Cardiac muscle cell (in vitro differentiated cells and primary cell): ENCODE measurements around the gene OR52W1. TPM values are rescaled to one million over a fixed set of nuclear protein-coding genes. Genes with fewer than 3 reads are reported as not detected.

Experiments used
- DNase-seq, 2 donors: peaks; one replicate each; pipeline versions ENCODE4 v3.0.0 to v3.0.0-alpha.2; 2010 to 2017; ENCODE audit warnings: low read depth in 1 of 2, low spot score in 1 of 2
- H3K27ac ChIP-seq: fragments of 200-600 bp; sonication (generic); 2 replicates; pipeline ENCODE4 v1.5.1; 2016
- H3K27me3 ChIP-seq: fragments of 200-600 bp; sonication (generic); 2 replicates; pipeline ENCODE4 v1.6.0; 2016; ENCODE audit warnings: control low read depth
- H3K36me3 ChIP-seq: fragments of 200-600 bp; sonication (generic); 2 replicates; pipeline ENCODE4 v1.5.1; 2016; ENCODE audit warnings: control low read depth
- H3K4me1 ChIP-seq: fragments of 200-600 bp; sonication (generic); 2 replicates; pipeline ENCODE4 v1.8.1; 2017; ENCODE audit warnings: low read depth, mild to moderate bottlenecking, mixed run types
- H3K4me3 ChIP-seq: fragments of 200-600 bp; sonication (generic); 2 replicates; pipeline ENCODE4 v1.5.1; 2016; ENCODE audit warnings: mild to moderate bottlenecking
- H3K9me3 ChIP-seq: fragments of 200-600 bp; sonication (generic); 2 replicates; pipeline ENCODE4 v1.5.1; 2017; ENCODE audit warnings: low read depth, mild to moderate bottlenecking, control low read depth
- polyA plus RNA-seq: library from polyadenylated mRNA; unstranded; fragments of >200 nt; fragmentation: Nextera tagmentation; extraction: Ambion mirVana; gene quantifications from 2 replicates; pipeline ENCODE4 v1.2.1, GENCODE V29; 2016
- total RNA-seq: library from RNA; depleted of rRNA; stranded (reverse); fragments of >200 nt; gene quantifications from 2 replicates; pipeline ENCODE4 v1.2.3, GENCODE V29; 2016
- TF ChIP-seq, protein P1 (sequence below): IDR thresholded peaks from 2 replicates; pipeline ENCODE4 v1.5.1; 2012; ENCODE audit warnings: low read depth, mild to moderate bottlenecking, low read length

The OR52W1 gene
- total and polyA plus RNA-seq, 2 experiments from 2014 or later = not detected

DNA sequence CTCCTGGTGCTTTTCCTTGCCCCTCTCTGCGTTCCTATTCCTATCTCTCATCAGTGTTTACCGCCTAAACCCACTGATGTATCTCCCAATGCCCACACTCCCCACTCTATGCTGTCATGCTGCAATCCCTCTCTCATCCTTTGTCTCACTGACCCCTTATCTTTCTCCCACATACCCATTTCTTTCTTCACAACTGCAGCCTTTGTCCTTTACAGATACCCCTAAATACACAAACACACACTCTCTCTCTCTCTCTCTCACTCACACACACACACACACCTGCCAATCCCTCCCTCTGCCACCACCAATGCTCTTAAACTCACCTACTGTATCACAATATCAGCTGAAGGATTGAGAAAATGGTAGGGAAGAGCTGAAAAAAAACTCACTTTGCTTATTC is 23.6 kb upstream of the OR52W1 start:
- TF ChIP-seq, protein P1, sequence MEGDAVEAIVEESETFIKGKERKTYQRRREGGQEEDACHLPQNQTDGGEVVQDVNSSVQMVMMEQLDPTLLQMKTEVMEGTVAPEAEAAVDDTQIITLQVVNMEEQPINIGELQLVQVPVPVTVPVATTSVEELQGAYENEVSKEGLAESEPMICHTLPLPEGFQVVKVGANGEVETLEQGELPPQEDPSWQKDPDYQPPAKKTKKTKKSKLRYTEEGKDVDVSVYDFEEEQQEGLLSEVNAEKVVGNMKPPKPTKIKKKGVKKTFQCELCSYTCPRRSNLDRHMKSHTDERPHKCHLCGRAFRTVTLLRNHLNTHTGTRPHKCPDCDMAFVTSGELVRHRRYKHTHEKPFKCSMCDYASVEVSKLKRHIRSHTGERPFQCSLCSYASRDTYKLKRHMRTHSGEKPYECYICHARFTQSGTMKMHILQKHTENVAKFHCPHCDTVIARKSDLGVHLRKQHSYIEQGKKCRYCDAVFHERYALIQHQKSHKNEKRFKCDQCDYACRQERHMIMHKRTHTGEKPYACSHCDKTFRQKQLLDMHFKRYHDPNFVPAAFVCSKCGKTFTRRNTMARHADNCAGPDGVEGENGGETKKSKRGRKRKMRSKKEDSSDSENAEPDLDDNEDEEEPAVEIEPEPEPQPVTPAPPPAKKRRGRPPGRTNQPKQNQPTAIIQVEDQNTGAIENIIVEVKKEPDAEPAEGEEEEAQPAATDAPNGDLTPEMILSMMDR = no peak
- Histone ChIP-seq H3K36me3 (no peaks in the 10 kb centered on the region), H3K4me1 (no peaks in the 10 kb centered on the region), H3K27ac (no peak overlapping the region), H3K9me3 (no peaks in the 10 kb centered on the region), H3K4me3 (no peak overlapping the region), H3K27me3 (no peaks in the 10 kb centered on the region)
- no peak for DNase-seq

DNA sequence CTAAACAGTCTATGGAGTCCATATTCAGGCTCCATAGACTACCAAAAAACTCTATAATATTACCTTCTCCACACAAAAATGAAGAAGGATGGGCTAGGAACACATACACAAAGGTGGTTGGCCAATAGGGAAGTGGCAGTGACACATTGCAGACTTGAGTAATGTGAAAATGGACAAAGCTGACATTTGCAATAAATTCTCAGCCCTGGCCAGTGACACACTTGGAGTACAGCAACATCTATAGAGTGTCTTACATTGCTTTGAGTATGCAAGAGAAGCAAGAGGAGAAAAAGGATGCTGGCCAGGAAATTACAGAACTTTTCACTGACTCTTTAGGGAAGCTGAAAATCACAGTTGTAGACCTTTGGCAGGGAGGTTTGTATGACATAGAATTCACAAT is 7.3 kb upstream of the OR52W1 start:
- H3K27ac ChIP-seq = no peak overlapping the region
- TF ChIP-seq, protein P1 = no peak
- H3K9me3 ChIP-seq = no peaks in the 10 kb centered on the region
- no peak overlapping the region for H3K4me3 ChIP-seq
- no peaks in the 10 kb centered on the region for H3K4me1 ChIP-seq
- DNase-seq = no peak
- no peaks in the 10 kb centered on the region for H3K27me3 ChIP-seq
- no peaks in the 10 kb centered on the region for H3K36me3 ChIP-seq

DNA sequence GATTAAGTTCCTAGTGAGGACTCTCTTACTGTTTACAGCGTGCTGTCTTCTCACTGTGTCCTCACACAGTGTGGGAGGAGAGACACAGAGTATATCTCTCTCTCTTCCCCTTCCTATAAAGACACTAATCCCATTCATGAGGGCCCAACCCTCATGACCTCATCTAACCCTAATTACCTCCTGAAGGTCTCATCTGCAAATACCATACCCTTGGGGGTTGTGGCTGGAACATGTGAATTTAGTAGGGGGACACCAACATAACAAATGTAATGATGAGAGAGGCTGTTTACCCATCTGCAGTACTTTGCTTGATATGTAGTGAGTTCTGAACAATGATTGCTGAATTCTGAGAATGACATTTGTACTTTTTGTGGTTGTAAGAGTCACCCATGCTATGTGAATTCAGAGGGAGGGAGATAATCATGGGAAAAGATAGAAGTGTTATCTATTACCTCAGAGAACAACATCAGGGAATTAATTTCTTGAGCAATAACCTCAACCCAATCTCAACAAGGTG is 4.9 kb upstream of the OR52W1 start:
- no peak overlapping the region for H3K27ac ChIP-seq
- H3K9me3 ChIP-seq = no peaks in the 10 kb centered on the region
- no peak for DNase-seq
- H3K36me3 ChIP-seq = no peaks in the 10 kb centered on the region
- TF ChIP-seq, protein P1 = no peak
- no peak overlapping the region for H3K4me3 ChIP-seq
- H3K27me3 ChIP-seq = no peaks in the 10 kb centered on the region
- no peaks in the 10 kb centered on the region for H3K4me1 ChIP-seq

DNA sequence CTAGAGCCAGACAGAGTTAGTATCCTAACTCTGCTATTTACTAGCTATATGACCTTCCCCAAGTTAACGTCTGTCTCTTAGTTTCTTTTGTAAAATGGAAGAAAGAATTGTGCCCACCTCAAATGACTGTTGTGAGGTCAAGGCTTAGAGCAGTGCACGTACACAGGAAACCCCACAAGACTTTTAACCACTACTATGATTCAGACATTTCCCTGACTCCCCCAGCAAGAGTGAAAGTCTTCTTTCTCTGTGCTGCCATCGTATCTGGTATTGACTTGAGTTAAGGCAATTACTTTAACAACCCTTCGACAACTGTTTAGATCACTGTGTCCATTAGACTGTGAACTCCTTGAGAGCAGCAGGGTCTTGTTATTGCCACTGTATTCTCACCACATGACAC is 2.6 kb upstream of the OR52W1 start:
- Histone ChIP-seq H3K36me3 (no peaks in the 10 kb centered on the region), H3K9me3 (no peaks in the 10 kb centered on the region), H3K4me1 (no peaks in the 10 kb centered on the region), H3K27ac (no peak overlapping the region), H3K4me3 (no peak overlapping the region), H3K27me3 (no peaks in the 10 kb centered on the region)
- TF ChIP-seq, protein P1 = no peak
- DNase-seq = no peak

DNA sequence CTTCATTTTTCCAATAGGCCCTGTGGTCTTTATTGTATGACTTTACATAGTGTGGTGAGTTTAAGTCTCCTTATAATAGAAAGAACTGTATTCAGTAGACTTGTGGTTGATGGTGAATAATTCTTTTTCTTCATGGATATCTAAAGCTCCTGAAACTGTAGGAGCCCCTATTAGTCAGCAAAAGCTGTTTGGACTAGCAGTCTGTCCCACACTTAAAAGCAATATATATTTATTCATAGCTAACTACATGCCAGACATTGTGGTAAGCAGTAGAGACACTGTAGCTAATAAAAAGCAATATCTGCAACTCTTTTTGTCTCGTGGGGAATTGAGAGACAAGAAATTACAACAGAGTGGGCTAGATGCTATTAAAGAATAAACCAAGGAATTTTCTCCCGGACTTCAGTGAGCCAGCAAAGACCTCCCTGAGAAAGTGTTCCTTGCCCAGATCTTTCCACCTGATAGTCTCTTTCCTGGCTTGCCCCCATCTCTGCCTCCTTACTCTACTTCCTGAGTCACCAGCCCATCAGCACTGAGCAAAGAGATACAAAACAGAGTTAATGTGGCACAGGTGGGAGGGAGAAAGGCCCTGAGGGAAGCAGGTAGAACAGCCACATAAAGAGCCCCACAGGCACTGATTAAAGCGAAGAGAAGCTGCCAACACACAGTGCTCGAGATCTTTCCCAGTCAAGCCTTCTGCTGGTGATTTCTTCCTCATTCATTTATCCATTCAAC is 1.4 kb upstream of the OR52W1 start:
- no peaks in the 10 kb centered on the region for H3K9me3 ChIP-seq
- DNase-seq = no peak
- no peaks in the 10 kb centered on the region for H3K4me1 ChIP-seq
- H3K27me3 ChIP-seq = no peaks in the 10 kb centered on the region
- TF ChIP-seq, protein P1 = no peak
- H3K4me3 ChIP-seq = no peak overlapping the region
- no peak overlapping the region for H3K27ac ChIP-seq
- no peaks in the 10 kb centered on the region for H3K36me3 ChIP-seq
